Activated CD4-positive, alpha-beta memory T cell treated with anti-CD3 and anti-CD28 coated beads, Interleukin-2, amount 10 ng/mL, durations not matched to agents 7 days and 5 days (primary cell): ENCODE results near the gene EFR3B. TPM values are rescaled to one million over a fixed set of nuclear protein-coding genes. Genes with fewer than 3 reads are reported as not detected.
A peak's percentile ranks its signal among the peaks of the same experiment; 100 is the strongest.
"Not testable (repeated sequence)": the region's sequence is repeated elsewhere in the genome, so short reads cannot be mapped to it uniquely, and the experiment has no call there.

Experiments
- CTCF ChIA-PET: fragments of 350-600 bp; sonication (Branson Sonifier 250); formaldehyde crosslinking; loops from one replicate; lab custom pipeline; 2021; ENCODE audit warnings: antibody characterized with exemption, inconsistent platforms; lab: Charles Lee
- POLR2A ChIA-PET: fragments of 350-600 bp; sonication (Branson Sonifier 250); formaldehyde crosslinking; loops from one replicate; lab custom pipeline; 2021; ENCODE audit warnings: antibody characterized with exemption; lab: Charles Lee
- DNase-seq: peaks from one replicate; pipeline ENCODE4 v3.0.0-alpha.2; 2020
- H3K27ac Mint-ChIP-seq: one replicate; pipeline ENCODE4 v1.8.0; 2021; ENCODE audit warnings: mild to moderate bottlenecking, mixed read lengths
- H3K27me3 Mint-ChIP-seq: one replicate; pipeline ENCODE4 v1.8.0; 2021; ENCODE audit warnings: mixed read lengths
- H3K36me3 Mint-ChIP-seq: one replicate; pipeline ENCODE4 v1.8.0; 2021; ENCODE audit warnings: low read depth, mixed read lengths
- H3K4me1 Mint-ChIP-seq: one replicate; pipeline ENCODE4 v1.8.0; 2021; ENCODE audit warnings: mixed read lengths
- H3K4me3 Mint-ChIP-seq: one replicate; pipeline ENCODE4 v1.8.0; 2021; ENCODE audit warnings: mild to moderate bottlenecking, mixed read lengths
- H3K9me3 Mint-ChIP-seq: one replicate; pipeline ENCODE4 v1.8.0; 2021; ENCODE audit warnings: mixed read lengths
- total RNA-seq, 2 experiments: library from RNA; stranded (reverse); gene quantifications; one replicate each; pipeline ENCODE4 v1.2.3, GENCODE V29; 2021

EFR3B gene
- total RNA-seq, 2 experiments from 2014 or later: not detected

DNA sequence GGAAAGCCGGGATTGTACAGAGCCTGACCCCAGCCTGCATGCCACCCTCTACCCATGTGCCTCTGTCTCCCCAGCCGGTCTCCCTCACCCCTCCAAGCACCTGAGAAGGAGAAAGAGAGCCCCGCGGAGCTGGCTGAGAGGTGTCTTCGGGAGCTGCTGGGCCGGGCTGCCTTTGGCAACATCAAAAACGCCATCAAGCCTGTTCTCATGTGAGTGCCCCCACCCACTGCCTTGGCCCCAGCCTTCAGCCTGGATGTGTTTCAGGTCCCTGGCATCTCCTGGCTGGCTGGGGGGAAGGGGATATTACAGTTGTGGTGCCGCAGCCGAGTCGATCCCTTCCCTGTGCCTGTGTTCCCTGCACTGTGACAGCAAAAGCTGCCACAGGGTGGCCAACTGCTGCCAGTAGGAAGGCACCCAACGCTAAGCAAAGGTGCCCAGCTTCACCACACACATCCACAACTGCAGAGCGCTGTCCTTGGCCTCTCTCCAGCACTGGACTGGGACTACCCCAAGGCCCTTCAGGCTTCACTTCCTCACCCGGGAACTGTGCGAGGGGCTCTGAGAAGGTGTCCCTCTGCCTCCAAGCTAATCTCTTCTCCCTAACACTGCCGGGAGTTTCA lies 88.1 kb downstream of the EFR3B start:
- H3K27me3 Mint-ChIP-seq: peaks cover 40% of the 10 kb centered on the region
- POLR2A ChIA-PET: interaction anchor here (0.7 to 2.6 kb wide), 3 partner anchors 33 to 157 kb away, joined by 4 to 8 read pairs (median 6); no protein-coding TSS in a partner anchor
- no peaks in the 10 kb centered on the region for H3K36me3 Mint-ChIP-seq

DNA sequence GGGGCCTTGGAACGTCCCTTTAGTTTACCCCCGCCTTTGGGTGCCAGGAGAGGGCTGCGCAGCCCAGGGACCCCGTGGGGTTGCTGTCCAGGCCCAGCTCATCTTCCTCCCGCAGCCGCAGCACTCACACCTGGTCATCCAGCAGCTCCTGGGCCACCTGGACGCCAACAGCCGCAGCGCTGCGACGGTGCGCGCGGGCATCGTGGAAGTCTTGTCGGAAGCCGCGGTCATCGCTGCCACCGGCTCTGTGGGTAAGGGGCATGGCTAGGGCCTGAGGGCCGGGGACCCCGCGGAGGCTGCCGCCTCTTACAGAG lies 89.3 kb downstream of the EFR3B start:
- CTCF ChIA-PET: interaction anchor here (1.3 to 8.3 kb wide), 2 partner anchors 11 to 155 kb away, joined by 3 to 151 read pairs; no protein-coding TSS in a partner anchor
- Mint-ChIP-seq H3K4me3 (peak overlapping the region; percentile 55), H3K27ac (no peak overlapping the region)

More for the DNA sequence above, 88.1 kb downstream of the EFR3B start:
- DNase-seq: no peak
- Mint-ChIP-seq H3K4me3 (no peak overlapping the region), H3K27ac (no peak overlapping the region), H3K4me1 (peaks cover 11% of the 10 kb centered on the region), H3K9me3 (no peaks in the 10 kb centered on the region)
- CTCF ChIA-PET: interaction anchor here (1.0 to 8.3 kb wide), 10 partner anchors 9 to 720 kb away, joined by 3 to 151 read pairs (median 4); no protein-coding TSS in a partner anchor

DNA sequence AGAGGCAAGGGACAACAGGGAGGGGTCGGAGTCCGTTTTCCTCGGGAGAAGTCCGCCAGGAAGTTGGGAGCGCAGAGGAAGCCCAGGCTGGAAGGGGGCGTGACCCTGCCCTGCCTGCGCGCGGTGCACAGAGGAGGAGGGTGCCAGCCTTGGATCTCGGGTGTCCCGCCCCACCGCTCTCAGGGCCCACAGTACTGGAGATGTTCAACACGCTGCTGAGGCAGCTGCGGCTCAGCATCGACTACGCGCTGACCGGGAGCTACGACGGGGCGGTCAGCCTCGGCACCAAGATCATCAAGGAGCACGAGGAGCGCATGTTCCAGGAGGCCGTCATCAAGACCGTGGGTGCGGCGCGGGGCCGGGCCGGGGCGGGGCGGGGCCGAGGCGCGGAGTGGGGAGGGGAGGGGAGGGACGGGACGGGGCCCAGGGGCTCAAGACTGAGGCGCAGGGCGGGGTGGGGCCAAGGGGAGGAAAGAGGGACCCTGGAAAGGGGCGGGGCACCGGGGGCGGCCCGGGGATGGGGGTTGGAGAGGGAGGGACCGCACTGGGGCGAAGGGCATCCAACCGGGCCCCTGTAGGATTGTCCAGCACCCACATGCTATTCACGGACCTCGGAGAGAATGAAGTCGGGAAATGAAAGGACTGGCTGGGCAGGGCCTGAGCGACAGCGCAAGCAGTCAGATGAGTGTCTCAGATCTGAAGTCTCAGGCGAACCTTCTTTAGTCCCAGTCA lies 89.9 kb downstream of the EFR3B start:
- no peak for DNase-seq
- Mint-ChIP-seq H3K27ac (no peak overlapping the region), H3K27me3 (peaks cover 51% of the 10 kb centered on the region), H3K4me1 (peaks cover 11% of the 10 kb centered on the region), H3K9me3 (no peaks in the 10 kb centered on the region), H3K36me3 (no peaks in the 10 kb centered on the region), H3K4me3 (peak overlapping the region; percentile 55)
- ChIA-PET POLR2A (no interaction called here), CTCF (interaction anchor here (1.3 to 8.3 kb wide), 2 partner anchors 12 to 156 kb away, joined by 3 to 151 read pairs; no protein-coding TSS in a partner anchor)

More for the DNA sequence above, 89.3 kb downstream of the EFR3B start:
- peaks cover 11% of the 10 kb centered on the region for H3K4me1 Mint-ChIP-seq
- DNase-seq: no peak
- POLR2A ChIA-PET: interaction anchor here (1.3 kb wide), 1 partner anchor 32 kb away, joined by 4 read pairs; no protein-coding TSS in a partner anchor
- no peaks in the 10 kb centered on the region for H3K9me3 Mint-ChIP-seq
- peaks cover 49% of the 10 kb centered on the region for H3K27me3 Mint-ChIP-seq
- no peaks in the 10 kb centered on the region for H3K36me3 Mint-ChIP-seq

DNA sequence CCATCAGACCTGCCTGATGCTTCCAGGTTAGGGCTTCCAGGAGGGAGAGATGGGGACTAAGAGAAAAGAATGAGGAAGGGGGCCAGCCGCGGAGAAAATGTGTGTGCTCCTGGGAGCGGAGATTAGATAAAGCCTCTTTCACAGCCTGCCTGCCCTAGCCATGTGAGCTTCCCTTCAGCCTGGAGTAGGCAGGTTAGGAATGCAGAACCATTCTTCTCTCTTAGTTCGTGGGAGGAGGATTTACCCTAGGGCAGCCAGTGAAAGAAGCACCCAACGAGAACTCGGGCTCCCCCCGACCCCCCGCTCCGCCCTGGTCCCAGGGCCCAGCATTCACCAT lies 90.4 kb downstream of the EFR3B start:
- CTCF ChIA-PET: interaction anchor here (8.3 kb wide), 1 partner anchor 156 kb away, joined by 151 read pairs; no protein-coding TSS in a partner anchor
- H3K9me3 Mint-ChIP-seq: no peaks in the 10 kb centered on the region
- peak overlapping the region; percentile 7 for H3K4me3 Mint-ChIP-seq
- H3K36me3 Mint-ChIP-seq: no peaks in the 10 kb centered on the region
- no peak overlapping the region for H3K27ac Mint-ChIP-seq
- peaks cover 53% of the 10 kb centered on the region for H3K27me3 Mint-ChIP-seq
- DNase-seq: no peak
- H3K4me1 Mint-ChIP-seq: peaks cover 11% of the 10 kb centered on the region
- POLR2A ChIA-PET: no interaction called here

DNA sequence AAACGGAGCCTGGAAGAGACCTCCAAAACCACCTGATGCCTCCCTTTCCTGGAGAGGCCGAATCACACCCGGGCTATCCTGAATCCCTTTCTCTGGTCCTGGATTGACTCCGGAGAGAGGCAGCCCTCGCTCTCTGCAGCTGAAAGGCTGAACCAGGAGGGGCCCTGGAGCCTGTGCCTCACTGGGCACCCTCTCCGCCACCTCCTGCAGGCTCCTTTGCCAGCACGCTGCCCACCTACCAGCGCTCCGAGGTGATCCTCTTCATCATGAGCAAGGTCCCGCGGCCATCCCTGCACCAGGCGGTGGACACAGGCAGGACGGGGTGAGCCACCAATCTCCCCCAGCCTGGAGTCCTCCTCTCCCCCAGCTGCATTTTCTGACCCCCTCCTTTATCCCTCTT lies 90.8 kb downstream of the EFR3B start:
- ChIA-PET POLR2A (no interaction called here), CTCF (interaction anchor here (0.8 to 8.3 kb wide), 2 partner anchors 157 kb away, joined by 3 to 151 read pairs; no protein-coding TSS in a partner anchor)
- Mint-ChIP-seq H3K9me3 (no peaks in the 10 kb centered on the region), H3K36me3 (no peaks in the 10 kb centered on the region), H3K27me3 (peaks cover 54% of the 10 kb centered on the region), H3K4me1 (peaks cover 11% of the 10 kb centered on the region), H3K27ac (no peak overlapping the region), H3K4me3 (no peak overlapping the region)
- DNase-seq: no peak

DNA sequence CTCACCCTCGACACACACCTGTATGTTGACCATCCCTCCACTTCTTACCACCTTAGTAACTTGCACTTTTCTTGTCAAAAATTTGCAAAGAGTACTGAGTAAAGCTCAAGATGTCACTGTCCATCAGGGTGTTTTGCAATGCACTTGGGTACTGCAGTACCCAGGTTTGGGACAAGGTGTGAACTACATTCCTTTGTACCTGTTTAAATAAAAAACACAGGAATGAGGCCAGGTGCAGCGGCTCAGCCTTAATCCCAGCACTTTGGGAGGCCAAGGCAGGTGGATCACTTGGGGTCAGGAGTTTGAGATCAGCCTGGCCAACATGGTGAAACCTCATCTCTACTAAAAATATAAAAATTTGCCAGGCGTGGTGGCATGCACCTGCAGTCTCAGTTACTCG lies 98.7 kb downstream of the EFR3B start:
- DNase-seq, H3K27ac Mint-ChIP-seq, H3K4me1 Mint-ChIP-seq, H3K9me3 Mint-ChIP-seq, CTCF ChIA-PET, POLR2A ChIA-PET, H3K36me3 Mint-ChIP-seq, H3K4me3 Mint-ChIP-seq: not testable (repeated sequence)
- peaks cover 13% of the 10 kb centered on the region for H3K27me3 Mint-ChIP-seq

DNA sequence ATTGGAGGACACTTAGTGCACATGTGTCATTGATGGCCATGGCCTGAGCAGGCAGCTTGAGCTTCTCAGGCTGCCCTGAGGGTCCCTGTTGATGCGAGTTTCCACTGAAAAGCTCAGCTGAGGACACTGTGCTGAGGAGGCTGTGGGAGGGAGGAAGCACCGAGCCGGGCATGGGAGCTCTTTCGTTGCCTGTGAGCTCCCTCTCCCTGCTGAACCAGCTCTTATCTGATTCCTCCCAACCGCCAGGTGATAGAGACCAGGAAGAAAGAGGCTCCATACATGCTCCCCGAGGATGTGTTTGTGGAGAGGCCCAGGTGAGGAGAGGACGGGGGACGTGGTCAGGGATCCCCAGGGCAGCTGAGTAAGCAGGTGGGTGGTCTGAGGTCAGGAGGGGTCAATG lies 99.2 kb downstream of the EFR3B start:
- CTCF ChIA-PET: no interaction called here
- H3K9me3 Mint-ChIP-seq: no peaks in the 10 kb centered on the region
- POLR2A ChIA-PET: no interaction called here
- no peak overlapping the region for H3K27ac Mint-ChIP-seq
- no peaks in the 10 kb centered on the region for H3K36me3 Mint-ChIP-seq
- no peak for DNase-seq
- peaks cover 3% of the 10 kb centered on the region for H3K4me1 Mint-ChIP-seq
- no peak overlapping the region for H3K4me3 Mint-ChIP-seq
- H3K27me3 Mint-ChIP-seq: peaks cover 13% of the 10 kb centered on the region

DNA sequence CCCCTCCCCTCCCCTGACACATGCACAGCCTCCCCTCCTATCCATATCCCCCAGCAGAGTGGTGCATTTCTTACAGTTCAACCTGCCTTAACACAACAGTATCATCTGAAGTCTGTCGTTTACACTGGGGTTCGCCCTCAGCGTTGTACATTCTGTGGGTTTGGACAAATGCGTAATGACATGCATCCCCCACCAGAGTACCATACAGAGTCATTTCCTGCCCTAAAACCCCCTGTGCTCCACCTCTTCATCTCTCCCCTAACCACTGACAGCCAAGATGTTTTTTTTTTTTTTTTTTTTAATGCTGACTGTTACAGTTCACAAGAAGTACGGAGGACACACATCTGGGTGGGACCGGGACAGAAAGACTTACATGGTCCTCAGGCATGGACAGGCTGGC lies 103.9 kb downstream of the EFR3B start:
- H3K36me3 Mint-ChIP-seq: no peaks in the 10 kb centered on the region
- DNase-seq: no peak
- CTCF ChIA-PET: interaction anchor here (1.4 kb wide), 1 partner anchor 737 kb away, joined by 3 read pairs; no protein-coding TSS in a partner anchor

DNA sequence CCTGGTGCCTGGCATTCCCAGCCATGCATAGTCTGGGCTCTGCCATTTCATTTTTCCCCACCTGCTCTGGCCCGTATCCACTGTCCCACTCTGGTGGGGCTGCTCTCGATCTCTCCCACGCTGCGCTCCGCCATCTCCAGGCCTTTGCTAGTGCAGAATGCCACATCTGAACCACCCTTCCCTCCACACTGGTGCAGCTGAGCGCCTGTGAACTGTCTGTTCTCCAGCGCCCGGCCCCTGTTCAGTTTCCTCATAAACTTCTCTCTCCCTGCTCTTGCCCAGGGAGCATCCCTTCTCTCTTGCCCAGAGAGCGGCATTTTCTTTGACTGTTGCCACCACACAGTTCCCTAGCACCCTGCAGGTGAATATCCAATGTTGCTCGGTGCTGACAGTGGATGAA lies 105.0 kb downstream of the EFR3B start:
- H3K36me3 Mint-ChIP-seq: no peaks in the 10 kb centered on the region
- peaks cover 13% of the 10 kb centered on the region for H3K27me3 Mint-ChIP-seq
- H3K27ac Mint-ChIP-seq: no peak overlapping the region
- ChIA-PET POLR2A (no interaction called here), CTCF (interaction anchor here (1.4 kb wide), 1 partner anchor 738 kb away, joined by 3 read pairs; no protein-coding TSS in a partner anchor)
- no peak for DNase-seq
- no peaks in the 10 kb centered on the region for H3K9me3 Mint-ChIP-seq
- H3K4me3 Mint-ChIP-seq: no peak overlapping the region
- H3K4me1 Mint-ChIP-seq: peaks cover 3% of the 10 kb centered on the region

More for the DNA sequence above, 103.9 kb downstream of the EFR3B start:
- Mint-ChIP-seq H3K9me3 (no peaks in the 10 kb centered on the region), H3K4me1 (peaks cover 3% of the 10 kb centered on the region), H3K27me3 (peaks cover 15% of the 10 kb centered on the region), H3K4me3 (no peak overlapping the region), H3K27ac (no peak overlapping the region)
- POLR2A ChIA-PET: no interaction called here

DNA sequence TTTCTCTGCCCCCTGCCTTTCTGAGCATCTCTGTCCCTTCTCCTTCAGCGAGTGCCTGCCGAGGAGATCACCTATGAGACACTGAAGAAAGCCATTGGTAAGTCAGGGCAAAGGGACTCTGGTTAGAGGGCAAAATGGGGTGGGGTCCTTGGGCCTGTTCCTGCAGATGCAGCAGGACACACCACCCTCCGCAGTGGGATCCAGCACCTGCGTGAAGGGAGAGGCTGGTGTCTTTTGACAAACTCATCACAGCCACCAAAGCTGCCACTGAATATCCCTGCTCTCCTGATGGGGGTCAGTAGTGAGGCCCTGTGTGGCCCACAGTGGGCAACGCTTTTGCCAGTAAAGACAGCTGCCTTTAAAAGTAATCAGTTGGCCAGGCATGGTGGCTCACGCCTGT lies 107.8 kb downstream of the EFR3B start:
- Mint-ChIP-seq H3K4me3 (no peak overlapping the region), H3K27ac (no peak overlapping the region), H3K36me3 (no peaks in the 10 kb centered on the region), H3K4me1 (peaks cover 3% of the 10 kb centered on the region), H3K9me3 (no peaks in the 10 kb centered on the region), H3K27me3 (peaks cover 10% of the 10 kb centered on the region)
- ChIA-PET POLR2A (no interaction called here), CTCF (interaction anchor here (0.6 to 0.7 kb wide), 3 partner anchors 56 to 728 kb away, joined by 3 read pairs; no protein-coding TSS in a partner anchor)
- DNase-seq: no peak

DNA sequence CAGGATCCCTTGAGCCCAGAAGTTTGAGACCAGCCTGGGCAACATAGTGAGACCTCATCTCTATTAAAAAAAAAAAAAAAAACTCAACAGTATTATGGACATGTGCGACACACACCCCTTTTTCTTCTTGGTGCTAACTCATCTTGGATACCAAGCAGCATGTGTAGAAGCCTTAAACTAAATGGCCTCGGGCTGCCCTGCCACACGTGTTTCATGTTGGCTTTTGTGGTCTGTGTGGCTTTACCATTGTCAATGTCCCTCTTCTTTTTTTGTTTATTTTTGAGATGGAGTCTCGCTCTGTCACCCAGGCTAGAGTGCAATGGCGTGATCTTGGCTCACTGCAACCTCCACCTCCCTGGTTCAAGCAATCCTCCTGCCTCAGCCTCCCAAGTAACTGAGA lies 109.1 kb downstream of the EFR3B start:
- H3K27ac Mint-ChIP-seq, H3K9me3 Mint-ChIP-seq, H3K27me3 Mint-ChIP-seq, DNase-seq, H3K36me3 Mint-ChIP-seq, POLR2A ChIA-PET, H3K4me1 Mint-ChIP-seq, H3K4me3 Mint-ChIP-seq: not testable (repeated sequence)
- CTCF ChIA-PET: interaction anchor here (0.6 kb wide), 1 partner anchor 249 kb away, joined by 3 read pairs; no protein-coding TSS in a partner anchor

DNA sequence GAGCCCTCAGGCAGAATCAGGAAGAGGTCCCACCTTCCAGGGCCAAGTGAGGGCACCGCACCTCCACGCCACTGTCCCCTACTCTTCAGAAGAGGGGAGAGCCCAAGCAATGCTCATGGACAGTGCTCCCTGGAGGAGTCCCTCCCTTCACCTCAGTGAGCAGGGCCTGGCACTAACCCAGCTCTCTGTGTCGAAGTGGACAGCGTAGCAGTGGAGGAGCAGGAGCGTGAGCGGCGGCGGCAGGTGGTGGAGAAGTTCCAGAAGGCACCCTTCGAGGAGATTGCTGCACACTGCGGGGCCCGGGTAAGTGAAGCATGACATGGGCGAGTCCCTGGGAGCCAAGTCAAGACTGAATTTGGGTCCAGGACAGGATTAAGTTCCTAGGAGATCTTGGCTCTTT lies 109.8 kb downstream of the EFR3B start:
- peaks cover 8% of the 10 kb centered on the region for H3K27me3 Mint-ChIP-seq
- no peak overlapping the region for H3K27ac Mint-ChIP-seq
- ChIA-PET CTCF (interaction anchor here (0.5 to 0.6 kb wide), 2 partner anchors 250 to 1236 kb away, joined by 3 read pairs; no protein-coding TSS in a partner anchor), POLR2A (no interaction called here)
- no peak for DNase-seq
- no peaks in the 10 kb centered on the region for H3K36me3 Mint-ChIP-seq
- no peaks in the 10 kb centered on the region for H3K9me3 Mint-ChIP-seq
- H3K4me3 Mint-ChIP-seq: no peak overlapping the region
- H3K4me1 Mint-ChIP-seq: no peaks in the 10 kb centered on the region

DNA sequence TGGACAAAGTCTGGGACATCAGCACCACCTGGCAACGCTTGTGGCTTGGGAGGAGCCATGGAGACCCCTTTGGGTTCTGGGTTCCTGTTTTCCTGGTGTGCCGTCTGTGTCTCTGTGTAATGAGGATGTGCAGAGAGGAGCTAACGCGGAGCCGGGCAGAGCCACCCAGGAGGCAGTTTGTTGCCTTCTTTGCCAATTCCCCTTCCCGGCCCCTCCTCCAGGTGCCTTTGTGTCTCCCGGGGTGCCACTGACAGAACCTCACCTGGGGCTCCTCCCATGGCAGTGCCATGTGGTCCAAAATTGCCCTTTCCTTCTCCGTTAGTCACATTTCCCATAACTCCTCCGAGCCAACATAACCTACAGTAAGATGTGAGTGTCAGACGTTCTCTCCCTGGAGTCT lies 113.5 kb downstream of the EFR3B start:
- ChIA-PET POLR2A (interaction anchor here (1.0 to 1.2 kb wide), 2 partner anchors 10 to 15 kb away, joined by 3 read pairs; no protein-coding TSS in a partner anchor), CTCF (interaction anchor here (1.2 kb wide), 1 partner anchor 11 kb away, joined by 3 read pairs; no protein-coding TSS in a partner anchor)
- no peak overlapping the region for H3K4me3 Mint-ChIP-seq
- DNase-seq: no peak
- H3K9me3 Mint-ChIP-seq: no peaks in the 10 kb centered on the region
- no peak overlapping the region for H3K27ac Mint-ChIP-seq
- H3K36me3 Mint-ChIP-seq: peaks cover 3% of the 10 kb centered on the region
- H3K27me3 Mint-ChIP-seq: peaks cover 2% of the 10 kb centered on the region
- peaks cover 7% of the 10 kb centered on the region for H3K4me1 Mint-ChIP-seq
